Suprapubic skin (tissue), 4 donors: ENCODE data around the gene DGKQ. TPM values are rescaled to one million over a fixed set of nuclear protein-coding genes. Genes with fewer than 3 reads are reported as not detected.

Source experiments
- DNase-seq, 2 donors: peaks; one replicate each; pipeline ENCODE4 v3.0.0-alpha.2; 2019; ENCODE audit warnings: low spot score in 2 of 2
- H3K27ac ChIP-seq: fragments of 200-600 bp; sonication (generic); one replicate; pipeline ENCODE4 v1.5.1; 2019
- H3K27me3 ChIP-seq: fragments of 200-600 bp; sonication (generic); one replicate; pipeline ENCODE4 v1.5.1; 2019
- H3K36me3 ChIP-seq: fragments of 200-600 bp; sonication (generic); one replicate; pipeline ENCODE4 v1.5.1; 2019
- H3K4me1 ChIP-seq: fragments of 200-600 bp; sonication (generic); one replicate; pipeline ENCODE4 v1.5.1; 2019
- H3K4me3 ChIP-seq: fragments of 200-600 bp; sonication (generic); one replicate; pipeline ENCODE4 v1.5.1; 2019; ENCODE audit warnings: mild to moderate bottlenecking
- H3K9me3 ChIP-seq: fragments of 200-600 bp; sonication (generic); one replicate; pipeline ENCODE4 v1.5.1; 2019
- EP300 ChIP-seq: sonication (generic); formaldehyde crosslinking; IDR thresholded peaks from one replicate; pipeline ENCODE4 v1.6.1; 2017; ENCODE audit warnings: antibody characterized with exemption
- POLR2A ChIP-seq, 2 donors: fragments of 450-650 bp; IDR thresholded peaks; one replicate each; pipeline ENCODE4 v1.6.1; 2017; ENCODE audit warnings: antibody characterized with exemption in 2 of 2, mild to moderate bottlenecking in 2 of 2, moderate library complexity in 2 of 2
- POLR2AphosphoS5 ChIP-seq, 3 donors: sonication (generic); formaldehyde crosslinking; IDR thresholded peaks; one replicate each; pipeline ENCODE4 v1.6.1; 2017; ENCODE audit warnings: antibody characterized with exemption in 3 of 3
- WGBS: methylation state at CpG from one replicate; pipeline ENCODE4 v1.1.5; 2018; 5-methylcytosine and 5-hydroxymethylcytosine counted together
- total RNA-seq, 4 donors: library from RNA; depleted of rRNA; stranded (reverse); fragments of >200 nt; gene quantifications; one replicate each; pipeline ENCODE4 v1.1.0, GENCODE V29; 2016
- TF ChIP-seq, protein P1 (sequence below), 2 donors: fragments of 200-600 bp in 1 of 2; fragments of 450-650 bp in 1 of 2; sonication (generic) in 1 of 2; IDR thresholded peaks; one replicate each; pipeline ENCODE4 v1.5.1; 2016 to 2019; ENCODE audit warnings: antibody characterized with exemption in 2 of 2, mild to moderate bottlenecking in 1 of 2, moderate library complexity in 1 of 2

The DGKQ gene
- total RNA-seq, 4 donors from 2014 or later = 19.5 to 27.6 (median 23.8) TPM

DNA sequence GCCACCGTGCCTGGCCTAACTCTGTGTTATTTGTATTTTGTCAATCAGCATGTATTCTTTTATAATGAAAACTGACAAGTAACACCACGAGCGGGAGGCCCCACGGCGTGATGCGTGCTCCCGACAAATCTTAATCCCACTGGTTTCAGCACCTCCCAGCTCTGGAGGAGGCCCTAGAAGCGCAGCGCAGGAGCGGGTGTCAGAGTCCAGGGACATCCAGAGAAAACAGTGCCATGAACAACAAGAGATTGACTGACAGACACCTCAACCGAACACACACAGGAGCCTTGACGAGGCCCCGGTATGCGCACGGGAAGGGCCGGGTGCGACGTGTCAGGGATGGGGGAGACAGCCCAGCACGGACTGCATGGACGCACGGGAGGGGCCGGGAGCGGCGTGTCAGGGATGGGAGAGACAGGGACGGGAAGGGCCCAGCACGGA is 64.2 kb downstream of the DGKQ start:
- Histone ChIP-seq H3K4me3 (no peak overlapping the region), H3K9me3 (no peaks in the 10 kb centered on the region), H3K36me3 (peaks cover 37% of the 10 kb centered on the region), H3K4me1 (no peaks in the 10 kb centered on the region), H3K27ac (no peak overlapping the region), H3K27me3 (no peaks in the 10 kb centered on the region)
- TF ChIP-seq POLR2A (IDR thresholded peaks at IDR 0.05) (no peak), POLR2AphosphoS5 (IDR thresholded peaks at IDR 0.05) (no peak), EP300 (no peak)
- TF ChIP-seq, protein P1, sequence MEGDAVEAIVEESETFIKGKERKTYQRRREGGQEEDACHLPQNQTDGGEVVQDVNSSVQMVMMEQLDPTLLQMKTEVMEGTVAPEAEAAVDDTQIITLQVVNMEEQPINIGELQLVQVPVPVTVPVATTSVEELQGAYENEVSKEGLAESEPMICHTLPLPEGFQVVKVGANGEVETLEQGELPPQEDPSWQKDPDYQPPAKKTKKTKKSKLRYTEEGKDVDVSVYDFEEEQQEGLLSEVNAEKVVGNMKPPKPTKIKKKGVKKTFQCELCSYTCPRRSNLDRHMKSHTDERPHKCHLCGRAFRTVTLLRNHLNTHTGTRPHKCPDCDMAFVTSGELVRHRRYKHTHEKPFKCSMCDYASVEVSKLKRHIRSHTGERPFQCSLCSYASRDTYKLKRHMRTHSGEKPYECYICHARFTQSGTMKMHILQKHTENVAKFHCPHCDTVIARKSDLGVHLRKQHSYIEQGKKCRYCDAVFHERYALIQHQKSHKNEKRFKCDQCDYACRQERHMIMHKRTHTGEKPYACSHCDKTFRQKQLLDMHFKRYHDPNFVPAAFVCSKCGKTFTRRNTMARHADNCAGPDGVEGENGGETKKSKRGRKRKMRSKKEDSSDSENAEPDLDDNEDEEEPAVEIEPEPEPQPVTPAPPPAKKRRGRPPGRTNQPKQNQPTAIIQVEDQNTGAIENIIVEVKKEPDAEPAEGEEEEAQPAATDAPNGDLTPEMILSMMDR (IDR thresholded peaks at IDR 0.05) = no peak
- DNase-seq = no peak
- 95% methylated on average over 26 of the region's 26 CpGs for WGBS

Other genes starting within 250 kb of the DGKQ start
- gene CPLX1, start 147.4 kb downstream of the DGKQ start, total RNA-seq = under 1 TPM in 2 of 4 donors, not detected in 2; 0.38 to 0.44 TPM
- gene GAK, start 41.3 kb downstream of the DGKQ start, total RNA-seq = 100 to 1,000 TPM; 108 to 166 (median 132) TPM
- gene TMEM175, start 41.1 kb downstream of the DGKQ start, total RNA-seq = 10 to 100 TPM; 41.1 to 98.3 (median 65.3) TPM
- gene IDUA, start 13.5 kb upstream of the DGKQ start, total RNA-seq = 10 to 100 TPM; 11.0 to 33.1 (median 19.7) TPM
- gene SLC26A1, start 19.8 kb upstream of the DGKQ start, total RNA-seq = under 1 TPM in 1 of 4 donors, not detected in 3; 0.30 TPM
- gene FGFRL1, start 38.1 kb upstream of the DGKQ start, total RNA-seq = 10 to 100 TPM in 3 of 4 donors, 1 to 10 TPM in 1; 9.0 to 19.9 (median 12.0) TPM
- gene RNF212, start 140.0 kb upstream of the DGKQ start, total RNA-seq = 10 to 100 TPM in 1 of 4 donors, 1 to 10 TPM in 3; 2.4 to 16.5 (median 4.4) TPM
- gene SPON2, start 199.0 kb upstream of the DGKQ start, total RNA-seq = 10 to 100 TPM; 22.5 to 52.3 (median 31.8) TPM